Lung (tissue), 12 donors: Measurements from ENCODE around the gene IGFBP6. TPM values are rescaled to one million over a fixed set of nuclear protein-coding genes. Genes with fewer than 3 reads are reported as not detected.
A peak's percentile ranks its signal among the peaks of the same experiment; 100 is the strongest.

Experiments used
- ATAC-seq: fragments of 200-7000 bp; cut with Tn5 transposase; one replicate; pipeline ENCODE4 v1.9.1; 2020; ENCODE audit warnings: moderate number of reproducible peaks; ENCODE audit not compliant: insufficient read depth, low FRiP score
- DNase-seq, 3 donors: peaks; one replicate each; pipeline ENCODE4 v3.0.0-alpha.2; 2013 to 2017
- H3K27ac ChIP-seq, 2 donors: one replicate each; pipeline ENCODE4 v1.5.1; 2013; ENCODE audit warnings: mild to moderate bottlenecking in 2 of 2, moderate library complexity in 2 of 2, control low read depth in 1 of 2, inconsistent platforms in 1 of 2, low read depth in 1 of 2, low read length in 1 of 2
- H3K27me3 ChIP-seq, 3 donors: one replicate each; pipeline ENCODE4 v1.5.1; 2013; ENCODE audit warnings: low read length in 2 of 3; ENCODE audit not compliant: control insufficient read depth in 3 of 3, insufficient read depth in 3 of 3
- H3K36me3 ChIP-seq, 4 donors: one replicate each; pipeline ENCODE4 v1.5.1; 2013; ENCODE audit warnings: low read length in 4 of 4, mild to moderate bottlenecking in 1 of 4, moderate library complexity in 1 of 4; ENCODE audit not compliant: control insufficient read depth in 4 of 4, insufficient read depth in 4 of 4
- H3K4me1 ChIP-seq, 5 donors: one replicate each; pipeline ENCODE4 v1.5.1; 2013; ENCODE audit warnings: low read length in 5 of 5, mild to moderate bottlenecking in 2 of 5, moderate library complexity in 1 of 5; ENCODE audit not compliant: control insufficient read depth in 5 of 5, insufficient read depth in 5 of 5
- H3K4me3 ChIP-seq: one replicate; pipeline ENCODE4 v1.5.1; 2013; ENCODE audit warnings: mild to moderate bottlenecking, control low read depth, moderate library complexity
- H3K9ac ChIP-seq, 2 donors: one replicate each; pipeline ENCODE4 v1.5.1; 2013; ENCODE audit warnings: low read length in 2 of 2, control low read depth in 1 of 2; ENCODE audit not compliant: insufficient read depth in 1 of 2
- H3K9me3 ChIP-seq, 4 donors: one replicate each; pipeline ENCODE4 v1.5.1; 2013; ENCODE audit warnings: low read length in 3 of 4, mild to moderate bottlenecking in 1 of 4, moderate library complexity in 1 of 4; ENCODE audit not compliant: control insufficient read depth in 4 of 4, insufficient read depth in 3 of 4
- WGBS, 2 donors: extraction: QIAGEN DNeasy Blood & Tissue Kit; methylation state at CpG; one replicate each; pipeline ENCODE4 v1.1.7; 2013; 5-methylcytosine and 5-hydroxymethylcytosine counted together
- polyA plus RNA-seq, 2 donors: library from polyadenylated mRNA; stranded (reverse); fragments of 200-250 nt; gene quantifications; one replicate each; pipeline ENCODE4 v1.2.1, GENCODE V29; 2013
- total RNA-seq, 2 donors: library from RNA; depleted of rRNA in 1 of 2; stranded (reverse); fragments of >200 nt in 1 of 2; gene quantifications; one replicate each; pipeline ENCODE4 v1.2.1, GENCODE V29; 2014 to 2021
- TF ChIP-seq, protein P1 (sequence below): IDR thresholded peaks from 2 replicates; pipeline ENCODE4 v1.5.1; 2012; ENCODE audit warnings: mild to moderate bottlenecking; ENCODE audit errors: control extremely low read depth, extremely low read depth
- donor health status: control.
- donor health status: control.
- donor health status: Bipolar disorder and iron deficiency.
- donor health status: healthy.
- donor health status: DM: yes; HTN: yes; CAD: no.

The IGFBP6 gene
- total and polyA plus RNA-seq, 4 donors: 15.9 to 75.0 (median 29.2) TPM

DNA sequence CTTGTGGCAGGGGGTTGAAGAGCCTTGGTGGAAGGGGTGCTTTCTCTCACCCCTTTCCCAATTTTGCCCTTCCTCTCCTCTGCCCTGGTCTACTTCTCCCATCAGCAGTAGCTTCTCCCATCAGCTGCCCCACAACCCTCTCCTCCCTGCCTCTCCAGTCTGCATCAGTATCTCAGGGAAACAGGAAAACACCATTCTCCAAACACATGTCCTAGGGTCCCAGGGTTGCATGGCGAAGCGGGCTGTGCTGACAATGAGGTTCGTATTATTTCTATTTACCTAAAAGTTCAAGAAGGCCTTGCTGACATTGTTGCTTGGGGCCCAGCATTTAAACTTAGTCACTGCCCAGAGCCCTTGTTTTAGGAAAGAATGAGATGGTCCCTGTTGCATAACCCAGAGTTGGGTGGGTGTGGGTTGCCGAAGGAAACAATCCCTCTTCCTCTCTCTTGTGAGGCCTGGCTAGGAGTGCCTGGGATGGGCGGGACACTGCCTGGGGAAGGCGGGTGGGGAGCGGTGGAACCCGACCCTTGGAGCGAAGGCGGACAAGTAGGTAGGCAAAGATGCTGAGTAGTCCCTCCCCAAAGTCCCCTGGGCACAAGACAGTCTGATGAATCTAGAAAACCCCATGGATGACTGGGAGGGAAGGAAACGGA, 1.3 kb upstream of the IGFBP6 start:
- peak; percentile 23 for ATAC-seq
- H3K9ac ChIP-seq: peak overlapping the region in 1 of 2 donors; percentile 25
- H3K27ac ChIP-seq: peak overlapping the region in 1 of 2 donors; percentile 82
- peak; percentile 61 to 83 (median 66) for DNase-seq
- TF ChIP-seq, protein P1, sequence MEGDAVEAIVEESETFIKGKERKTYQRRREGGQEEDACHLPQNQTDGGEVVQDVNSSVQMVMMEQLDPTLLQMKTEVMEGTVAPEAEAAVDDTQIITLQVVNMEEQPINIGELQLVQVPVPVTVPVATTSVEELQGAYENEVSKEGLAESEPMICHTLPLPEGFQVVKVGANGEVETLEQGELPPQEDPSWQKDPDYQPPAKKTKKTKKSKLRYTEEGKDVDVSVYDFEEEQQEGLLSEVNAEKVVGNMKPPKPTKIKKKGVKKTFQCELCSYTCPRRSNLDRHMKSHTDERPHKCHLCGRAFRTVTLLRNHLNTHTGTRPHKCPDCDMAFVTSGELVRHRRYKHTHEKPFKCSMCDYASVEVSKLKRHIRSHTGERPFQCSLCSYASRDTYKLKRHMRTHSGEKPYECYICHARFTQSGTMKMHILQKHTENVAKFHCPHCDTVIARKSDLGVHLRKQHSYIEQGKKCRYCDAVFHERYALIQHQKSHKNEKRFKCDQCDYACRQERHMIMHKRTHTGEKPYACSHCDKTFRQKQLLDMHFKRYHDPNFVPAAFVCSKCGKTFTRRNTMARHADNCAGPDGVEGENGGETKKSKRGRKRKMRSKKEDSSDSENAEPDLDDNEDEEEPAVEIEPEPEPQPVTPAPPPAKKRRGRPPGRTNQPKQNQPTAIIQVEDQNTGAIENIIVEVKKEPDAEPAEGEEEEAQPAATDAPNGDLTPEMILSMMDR: no peak
- no peaks in the 10 kb centered on the region for H3K36me3 ChIP-seq
- H3K4me3 ChIP-seq: no peak overlapping the region
- H3K27me3 ChIP-seq: no peaks in the 10 kb centered on the region
- H3K4me1 ChIP-seq: peaks cover 6 to 42% (median 18%) of the 10 kb centered on the region in 5 donors
- 53 to 54% methylated on average over 11 of the region's 11 CpGs for WGBS, 2 donors
- no peaks in the 10 kb centered on the region for H3K9me3 ChIP-seq

DNA sequence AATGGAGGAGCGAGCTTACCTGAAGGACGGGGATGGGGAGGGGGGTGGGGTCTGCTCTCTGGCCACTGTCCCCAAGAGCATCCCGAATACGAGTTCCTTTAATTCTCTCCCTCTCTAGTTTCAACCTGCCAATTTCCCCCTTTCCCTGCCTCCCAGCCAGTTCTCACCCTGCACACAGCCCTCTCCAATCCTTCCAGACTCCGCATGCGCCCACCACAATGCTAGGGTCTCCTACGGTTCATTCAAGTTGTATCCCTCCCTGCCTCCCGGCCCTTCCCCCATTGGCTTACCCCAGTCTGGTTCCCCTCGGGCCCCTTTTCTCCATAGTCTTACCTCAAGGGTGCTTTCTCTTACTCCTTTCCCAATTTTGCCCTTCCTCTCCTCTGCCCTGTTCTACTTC, 708 bp upstream of the IGFBP6 start:
- no peak for DNase-seq
- Histone ChIP-seq H3K9me3 (no peaks in the 10 kb centered on the region), H3K4me1 (peaks cover 6 to 38% (median 18%) of the 10 kb centered on the region in 5 donors), H3K4me3 (no peak overlapping the region), H3K9ac (peak overlapping the region in 1 of 2 donors; percentile 77), H3K27ac (peak overlapping the region in 1 of 2 donors; percentile 82), H3K36me3 (no peaks in the 10 kb centered on the region), H3K27me3 (no peaks in the 10 kb centered on the region)
- ATAC-seq: no peak
- TF ChIP-seq, protein P1: no peak
- WGBS, 2 donors: 66 to 69% methylated on average over 9 of the region's 9 CpGs

DNA sequence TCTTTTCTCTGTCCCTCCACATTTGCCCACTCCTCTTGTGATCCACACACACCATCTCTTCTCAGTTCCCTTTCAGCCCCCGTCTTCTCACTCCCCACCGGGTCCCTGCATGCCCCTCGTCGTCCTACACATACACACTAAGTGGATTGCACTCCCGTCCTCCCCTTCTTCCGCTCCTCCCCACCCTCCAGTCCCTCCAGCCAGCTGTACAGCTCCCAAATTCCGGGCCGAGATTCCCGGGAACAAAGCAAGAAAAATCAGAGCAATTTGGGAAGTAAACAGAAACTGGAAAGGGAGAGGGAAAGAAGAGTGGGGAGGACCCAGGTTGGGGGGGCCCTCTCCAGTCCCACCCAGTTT, 282 bp upstream of the IGFBP6 start:
- WGBS, 2 donors: 4 to 5% methylated on average over 9 of the region's 9 CpGs
- DNase-seq (peak; percentile 78 to 86 (median 84)), ATAC-seq (no peak)

More for the DNA sequence above, 282 bp upstream of the IGFBP6 start:
- Histone ChIP-seq H3K9me3 (no peaks in the 10 kb centered on the region), H3K36me3 (no peaks in the 10 kb centered on the region), H3K4me1 (peaks cover 6 to 38% (median 18%) of the 10 kb centered on the region in 5 donors), H3K27ac (peak overlapping the region in 1 of 2 donors; percentile 82), H3K9ac (peak overlapping the region in 1 of 2 donors; percentile 77), H3K27me3 (no peaks in the 10 kb centered on the region), H3K4me3 (no peak overlapping the region)
- TF ChIP-seq, protein P1: no peak
